HepG2 (cell line): ENCODE measurements around the gene ZBTB21.

Source experiments
- DMAP1 ChIP-seq: IDR thresholded peaks from 2 replicates; pipeline ENCODE4 v1.6.1; 2016
- MED8 ChIP-seq: sonication (generic); formaldehyde crosslinking; IDR thresholded peaks from 2 replicates; pipeline ENCODE4 v1.8.1; 2023; ENCODE audit warnings: mild to moderate bottlenecking, missing genetic modification reagents; ENCODE audit not compliant: insufficient replicate concordance
- TF ChIP-seq, protein P1 (sequence below): sonication (generic); formaldehyde crosslinking; conservative IDR thresholded peaks from 2 replicates; pipeline ENCODE4 v1.4.0; 2020; ENCODE audit warnings: missing genetic modification reagents
- TF ChIP-seq, protein P2 (sequence below): sonication (generic); formaldehyde crosslinking; IDR thresholded peaks from 2 replicates; pipeline ENCODE4 v1.5.0; 2020; ENCODE audit warnings: mild to moderate bottlenecking, missing genetic modification reagents, moderate library complexity
- TF ChIP-seq, protein P3 (sequence below): sonication (generic); formaldehyde crosslinking; IDR thresholded peaks from 2 replicates; pipeline ENCODE4 v1.4.0; 2020; ENCODE audit warnings: missing genetic modification reagents, mild to moderate bottlenecking, borderline replicate concordance

DNA sequence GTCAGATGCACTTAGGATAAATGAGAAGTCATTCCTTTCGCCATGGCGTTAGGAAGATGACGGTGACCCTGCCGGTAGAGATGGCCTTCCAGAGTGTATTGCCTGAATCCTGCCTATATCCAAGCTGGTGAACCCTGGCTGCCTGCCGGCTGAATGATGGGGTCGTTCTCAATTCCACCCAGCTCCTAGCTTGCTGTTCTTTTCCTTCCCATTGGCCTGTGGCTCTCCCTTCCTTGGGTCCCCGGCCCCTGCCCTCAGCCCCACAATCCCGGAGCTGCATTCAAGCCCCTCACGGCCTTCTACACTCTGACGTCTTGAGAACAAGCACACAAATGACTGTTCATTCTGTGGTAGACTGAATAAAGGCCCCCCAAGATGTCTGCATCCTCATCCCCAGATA is 28.2 kb upstream of the ZBTB21 start:
- no peak for TF ChIP-seq DMAP1 (CRISPR knock-in tag)
- no peak for TF ChIP-seq MED8 (CRISPR knock-in tag)
- TF ChIP-seq, protein P1, sequence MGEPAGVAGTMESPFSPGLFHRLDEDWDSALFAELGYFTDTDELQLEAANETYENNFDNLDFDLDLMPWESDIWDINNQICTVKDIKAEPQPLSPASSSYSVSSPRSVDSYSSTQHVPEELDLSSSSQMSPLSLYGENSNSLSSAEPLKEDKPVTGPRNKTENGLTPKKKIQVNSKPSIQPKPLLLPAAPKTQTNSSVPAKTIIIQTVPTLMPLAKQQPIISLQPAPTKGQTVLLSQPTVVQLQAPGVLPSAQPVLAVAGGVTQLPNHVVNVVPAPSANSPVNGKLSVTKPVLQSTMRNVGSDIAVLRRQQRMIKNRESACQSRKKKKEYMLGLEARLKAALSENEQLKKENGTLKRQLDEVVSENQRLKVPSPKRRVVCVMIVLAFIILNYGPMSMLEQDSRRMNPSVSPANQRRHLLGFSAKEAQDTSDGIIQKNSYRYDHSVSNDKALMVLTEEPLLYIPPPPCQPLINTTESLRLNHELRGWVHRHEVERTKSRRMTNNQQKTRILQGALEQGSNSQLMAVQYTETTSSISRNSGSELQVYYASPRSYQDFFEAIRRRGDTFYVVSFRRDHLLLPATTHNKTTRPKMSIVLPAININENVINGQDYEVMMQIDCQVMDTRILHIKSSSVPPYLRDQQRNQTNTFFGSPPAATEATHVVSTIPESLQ (CRISPR knock-in tag), result no peak
- TF ChIP-seq, protein P2, sequence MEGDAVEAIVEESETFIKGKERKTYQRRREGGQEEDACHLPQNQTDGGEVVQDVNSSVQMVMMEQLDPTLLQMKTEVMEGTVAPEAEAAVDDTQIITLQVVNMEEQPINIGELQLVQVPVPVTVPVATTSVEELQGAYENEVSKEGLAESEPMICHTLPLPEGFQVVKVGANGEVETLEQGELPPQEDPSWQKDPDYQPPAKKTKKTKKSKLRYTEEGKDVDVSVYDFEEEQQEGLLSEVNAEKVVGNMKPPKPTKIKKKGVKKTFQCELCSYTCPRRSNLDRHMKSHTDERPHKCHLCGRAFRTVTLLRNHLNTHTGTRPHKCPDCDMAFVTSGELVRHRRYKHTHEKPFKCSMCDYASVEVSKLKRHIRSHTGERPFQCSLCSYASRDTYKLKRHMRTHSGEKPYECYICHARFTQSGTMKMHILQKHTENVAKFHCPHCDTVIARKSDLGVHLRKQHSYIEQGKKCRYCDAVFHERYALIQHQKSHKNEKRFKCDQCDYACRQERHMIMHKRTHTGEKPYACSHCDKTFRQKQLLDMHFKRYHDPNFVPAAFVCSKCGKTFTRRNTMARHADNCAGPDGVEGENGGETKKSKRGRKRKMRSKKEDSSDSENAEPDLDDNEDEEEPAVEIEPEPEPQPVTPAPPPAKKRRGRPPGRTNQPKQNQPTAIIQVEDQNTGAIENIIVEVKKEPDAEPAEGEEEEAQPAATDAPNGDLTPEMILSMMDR (CRISPR knock-in tag), result no peak
- TF ChIP-seq, protein P3, sequence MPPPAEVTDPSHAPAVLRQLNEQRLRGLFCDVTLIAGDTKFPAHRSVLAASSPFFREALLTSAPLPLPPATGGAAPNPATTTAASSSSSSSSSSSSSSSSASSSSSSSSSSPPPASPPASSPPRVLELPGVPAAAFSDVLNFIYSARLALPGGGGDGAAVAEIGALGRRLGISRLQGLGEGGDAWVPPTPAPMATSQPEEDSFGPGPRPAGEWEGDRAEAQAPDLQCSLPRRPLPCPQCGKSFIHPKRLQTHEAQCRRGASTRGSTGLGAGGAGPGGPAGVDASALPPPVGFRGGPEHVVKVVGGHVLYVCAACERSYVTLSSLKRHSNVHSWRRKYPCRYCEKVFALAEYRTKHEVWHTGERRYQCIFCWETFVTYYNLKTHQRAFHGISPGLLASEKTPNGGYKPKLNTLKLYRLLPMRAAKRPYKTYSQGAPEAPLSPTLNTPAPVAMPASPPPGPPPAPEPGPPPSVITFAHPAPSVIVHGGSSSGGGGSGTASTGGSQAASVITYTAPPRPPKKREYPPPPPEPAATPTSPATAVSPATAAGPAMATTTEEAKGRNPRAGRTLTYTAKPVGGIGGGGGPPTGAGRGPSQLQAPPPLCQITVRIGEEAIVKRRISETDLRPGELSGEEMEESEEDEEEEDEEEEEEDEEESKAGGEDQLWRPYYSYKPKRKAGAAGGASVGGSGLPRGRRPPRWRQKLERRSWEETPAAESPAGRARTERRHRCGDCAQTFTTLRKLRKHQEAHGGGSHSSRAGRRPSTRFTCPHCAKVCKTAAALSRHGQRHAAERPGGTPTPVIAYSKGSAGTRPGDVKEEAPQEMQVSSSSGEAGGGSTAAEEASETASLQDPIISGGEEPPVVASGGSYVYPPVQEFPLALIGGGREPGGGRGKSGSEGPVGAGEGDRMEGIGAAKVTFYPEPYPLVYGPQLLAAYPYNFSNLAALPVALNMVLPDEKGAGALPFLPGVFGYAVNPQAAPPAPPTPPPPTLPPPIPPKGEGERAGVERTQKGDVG (CRISPR knock-in tag), result no peak
